ENCODE measurements around the gene ABI2. TPM values are rescaled to one million over a fixed set of nuclear protein-coding genes. Genes with fewer than 3 reads are reported as not detected.
"Not testable (repeated sequence)": the region's sequence is repeated elsewhere in the genome, so short reads cannot be mapped to it uniquely, and the experiment has no call there.

Gene ABI2
- total and polyA plus RNA-seq, 2 experiments from 2014 or later, result 28.0 to 88.3 TPM

- Histone ChIP-seq H3F3A (ENCODE audit: insufficient read depth) (peaks cover 8% of the 10 kb centered on the region; the same call in 1 of the 2 replicates), H3K4me1 (ENCODE audit: insufficient read depth) (no peaks in the 10 kb centered on the region), H3K9me2 (ENCODE audit: insufficient read depth) (no peaks in the 10 kb centered on the region; the same call in 1 of the 2 replicates), H3K4me3 (no peak overlapping the region), H3K79me2 (ENCODE audit: insufficient read depth) (0 out of 2 replicates have a peak, but pooled peaks cover 6% of the 10 kb centered on the region), H3K9ac (no peak overlapping the region), H3K27me3 (replicated peaks; ENCODE audit: insufficient read depth) (no peaks in the 10 kb centered on the region), H4K20me1 (ENCODE audit: insufficient read depth) (no peaks in the 10 kb centered on the region), H3K4me2 (ENCODE audit: unreplicated experiment) (no peak overlapping the region), H3K9me3 (ENCODE audit: low read depth) (no peaks in the 10 kb centered on the region), H3K36me3 (ENCODE audit: low read depth) (peaks cover 50% of the 10 kb centered on the region), H3K27ac (no peak overlapping the region), H2AFZ (no peak overlapping the region)
- in situ Hi-C loops (cut with MboI), result no loop called here
- TF ChIP-seq EZH2phosphoT487 (IDR thresholded peaks at IDR 0.05; ENCODE audit: insufficient read depth, low read depth) (no peak), EZH2 (IDR thresholded peaks at IDR 0.05; ENCODE audit: insufficient read depth, poor library complexity, severe bottlenecking) (no peak)
- 94 to 95% methylated on average over 8 of the region's 8 CpGs for WGBS, 2 experiments (ENCODE audit: low coverage in 1 of 2, low lambda C conversion rate in 2 of 2, missing lambda C conversion rate in 2 of 2)
- DNase-seq, result no peak
Measured at GRCh38 chr2:203418271-203418670, 90.1 kb downstream of the ABI2 start.

- H3K4me1 ChIP-seq (ENCODE audit: insufficient read depth), result peaks cover 25% of the 10 kb centered on the region
- peak overlapping the region; percentile 76 for H3K27ac ChIP-seq
- H3K79me2 ChIP-seq (ENCODE audit: insufficient read depth), result peaks cover 3% of the 10 kb centered on the region; the same call in 1 of the 2 replicates
- no peak for TF ChIP-seq EZH2 (IDR thresholded peaks at IDR 0.05; ENCODE audit: insufficient read depth, poor library complexity, severe bottlenecking)
- peak; percentile 84; the same call in 1 of the 2 replicates for TF ChIP-seq EZH2phosphoT487 (IDR thresholded peaks at IDR 0.05; ENCODE audit: insufficient read depth, low read depth)
- peak; percentile 92 for DNase-seq
- H3K9me2 ChIP-seq (ENCODE audit: insufficient read depth), result no peaks in the 10 kb centered on the region
- peaks cover 73% of the 10 kb centered on the region for H3F3A ChIP-seq (ENCODE audit: insufficient read depth)
- no peak overlapping the region for H3K4me2 ChIP-seq (ENCODE audit: unreplicated experiment)
- no peaks in the 10 kb centered on the region for H3K9me3 ChIP-seq (ENCODE audit: low read depth)
- H3K4me3 ChIP-seq, result no peak overlapping the region
- in situ Hi-C loops (cut with MboI), result no loop called here
- H2AFZ ChIP-seq, result no peak overlapping the region
- no peaks in the 10 kb centered on the region for H3K27me3 ChIP-seq (replicated peaks; ENCODE audit: insufficient read depth)
- no peaks in the 10 kb centered on the region for H4K20me1 ChIP-seq (ENCODE audit: insufficient read depth)
- peaks cover 7% of the 10 kb centered on the region; the same call in 1 of the 2 replicates for H3K36me3 ChIP-seq (ENCODE audit: low read depth)
- 0 to 8% methylated on average over 2 of the region's 2 CpGs for WGBS, 2 experiments (ENCODE audit: low coverage in 1 of 2, low lambda C conversion rate in 2 of 2, missing lambda C conversion rate in 2 of 2)
- H3K9ac ChIP-seq, result peak overlapping the region; percentile 23; the same call in 1 of the 2 replicates
Measured at GRCh38 chr2:203427061-203427460, 98.9 kb downstream of the ABI2 start.

GRCh38 chr2:203429643-203430042 lies 101.4 kb downstream of the ABI2 start:
- H3K9ac ChIP-seq; H3K9me2 ChIP-seq (ENCODE audit: insufficient read depth); H4K20me1 ChIP-seq (ENCODE audit: insufficient read depth); H3K4me2 ChIP-seq (ENCODE audit: unreplicated experiment); H3K27me3 ChIP-seq (replicated peaks; ENCODE audit: insufficient read depth); in situ Hi-C loops (cut with MboI); H2AFZ ChIP-seq; H3K9me3 ChIP-seq (ENCODE audit: low read depth); H3K4me3 ChIP-seq: not testable (repeated sequence)
- H3F3A ChIP-seq (ENCODE audit: insufficient read depth), result peaks cover 90% of the 10 kb centered on the region
- H3K4me1 ChIP-seq (ENCODE audit: insufficient read depth), result peaks cover 30% of the 10 kb centered on the region
- WGBS, 2 experiments (ENCODE audit: low coverage in 1 of 2, low lambda C conversion rate in 2 of 2, missing lambda C conversion rate in 2 of 2), result 78 to 88% methylated on average over 2 to 4 of the region's 4 CpGs
- peaks cover 28% of the 10 kb centered on the region for H3K79me2 ChIP-seq (ENCODE audit: insufficient read depth)
- peaks cover 22% of the 10 kb centered on the region for H3K36me3 ChIP-seq (ENCODE audit: low read depth)
- peak; percentile 32 for DNase-seq
- peak overlapping the region; percentile 76 for H3K27ac ChIP-seq

GRCh38 chr2:203431391-203432185 lies 103.4 kb downstream of the ABI2 start:
- H3K4me3 ChIP-seq, result no peak overlapping the region
- no peaks in the 10 kb centered on the region for H3K9me3 ChIP-seq (ENCODE audit: low read depth)
- H3K27me3 ChIP-seq (replicated peaks; ENCODE audit: insufficient read depth), result no peaks in the 10 kb centered on the region
- peak overlapping the region; percentile 10 for H3K27ac ChIP-seq
- peaks cover 29% of the 10 kb centered on the region for H3K4me1 ChIP-seq (ENCODE audit: insufficient read depth)
- no peaks in the 10 kb centered on the region for H3K9me2 ChIP-seq (ENCODE audit: insufficient read depth)
- in situ Hi-C loops (cut with MboI), result no loop called here
- H2AFZ ChIP-seq, result no peak overlapping the region
- no peak overlapping the region for H3K9ac ChIP-seq
- peaks cover 94% of the 10 kb centered on the region for H3F3A ChIP-seq (ENCODE audit: insufficient read depth)
- 76 to 77% methylated on average over 5 of the region's 5 CpGs for WGBS, 2 experiments (ENCODE audit: low coverage in 1 of 2, low lambda C conversion rate in 2 of 2, missing lambda C conversion rate in 2 of 2)
- peaks cover 42% of the 10 kb centered on the region for H3K36me3 ChIP-seq (ENCODE audit: low read depth)
- DNase-seq, result no peak
- H3K4me2 ChIP-seq (ENCODE audit: unreplicated experiment), result no peak overlapping the region
- TF ChIP-seq EZH2phosphoT487 (IDR thresholded peaks at IDR 0.05; ENCODE audit: insufficient read depth, low read depth) (no peak), EZH2 (IDR thresholded peaks at IDR 0.05; ENCODE audit: insufficient read depth, poor library complexity, severe bottlenecking) (no peak)
- H4K20me1 ChIP-seq (ENCODE audit: insufficient read depth), result 0 out of 2 replicates have a peak, but pooled peaks cover 4% of the 10 kb centered on the region
- peaks cover 48% of the 10 kb centered on the region for H3K79me2 ChIP-seq (ENCODE audit: insufficient read depth)

Data from GM23248 (cell line).